Smooth muscle cell (in vitro differentiated cells): ENCODE results near the gene ST6GALNAC4. TPM values are rescaled to one million over a fixed set of nuclear protein-coding genes. Genes with fewer than 3 reads are reported as not detected.

ENCODE experiments used
- DNase-seq: peaks from one replicate; lab custom pipeline; 2025; ENCODE audit not compliant: unreplicated experiment; lab: John Stamatoyannopoulos, UW
- H2AFZ ChIP-seq: fragments of 200-600 bp; sonication (generic); 2 replicates; pipeline ENCODE4 v1.6.0; 2016; ENCODE audit warnings: antibody characterized with exemption, low read depth, mild to moderate bottlenecking
- H3F3A ChIP-seq: fragments of 200-600 bp; sonication (generic); 2 replicates; pipeline ENCODE4 v1.6.0; 2017; ENCODE audit warnings: antibody characterized with exemption, low read depth
- H3K27ac ChIP-seq: fragments of 200-600 bp; sonication (generic); 2 replicates; pipeline ENCODE4 v1.5.1; 2016; ENCODE audit warnings: low read depth, mild to moderate bottlenecking
- H3K27me3 ChIP-seq: fragments of 200-600 bp; sonication (generic); 2 replicates; pipeline ENCODE4 v1.6.1; 2016; ENCODE audit warnings: low read depth, mild to moderate bottlenecking
- H3K36me3 ChIP-seq: fragments of 200-600 bp; sonication (generic); 2 replicates; pipeline ENCODE4 v1.5.1; 2016; ENCODE audit warnings: low read depth
- H3K4me1 ChIP-seq: fragments of 200-600 bp; sonication (generic); 2 replicates; pipeline ENCODE4 v1.5.1; 2016; ENCODE audit warnings: low read depth
- H3K4me2 ChIP-seq: fragments of 200-600 bp; sonication (generic); 2 replicates; pipeline ENCODE4 v1.6.0; 2016; ENCODE audit warnings: mild to moderate bottlenecking
- H3K4me3 ChIP-seq: fragments of 200-600 bp; sonication (generic); 2 replicates; pipeline ENCODE4 v1.5.1; 2016; ENCODE audit warnings: mild to moderate bottlenecking
- H3K79me2 ChIP-seq: fragments of 200-600 bp; sonication (generic); 2 replicates; pipeline ENCODE4 v1.6.0; 2016; ENCODE audit warnings: low read depth, mild to moderate bottlenecking
- H3K9ac ChIP-seq: fragments of 200-600 bp; sonication (generic); 2 replicates; pipeline ENCODE4 v1.6.0; 2016; ENCODE audit warnings: low read depth
- H3K9me3 ChIP-seq: fragments of 200-600 bp; sonication (generic); replicated peaks from 2 replicates; pipeline ENCODE4 v1.5.1; 2016; ENCODE audit warnings: low read depth
- H4K20me1 ChIP-seq: fragments of 200-600 bp; sonication (generic); 2 replicates; pipeline ENCODE4 v1.6.0; 2016; ENCODE audit warnings: low read depth
- WGBS: methylation state at CpG from one replicate; pipeline ENCODE4 v1.1.7; 2016; ENCODE audit warnings: low lambda C conversion rate; 5-methylcytosine and 5-hydroxymethylcytosine counted together
- polyA plus RNA-seq: library from polyadenylated mRNA; unstranded; fragments of >200 nt; fragmentation: Nextera tagmentation; extraction: Ambion mirVana; gene quantifications from 2 replicates; pipeline ENCODE4 v1.2.1, GENCODE V29; 2016
- total RNA-seq: library from RNA; depleted of rRNA; stranded (reverse); fragments of >200 nt; gene quantifications from 2 replicates; pipeline ENCODE4 v1.2.3, GENCODE V29; 2014
- TF ChIP-seq, protein P1 (sequence below): fragments of 200-600 bp; sonication (generic); IDR thresholded peaks from 2 replicates; pipeline ENCODE4 v1.5.1; 2017; ENCODE audit warnings: borderline replicate concordance, mild to moderate bottlenecking, antibody characterized with exemption; ENCODE audit not compliant: insufficient read depth, poor library complexity, severe bottlenecking

The ST6GALNAC4 gene
- total and polyA plus RNA-seq, 2 experiments from 2014 or later: 12.1 to 22.5 TPM

DNA sequence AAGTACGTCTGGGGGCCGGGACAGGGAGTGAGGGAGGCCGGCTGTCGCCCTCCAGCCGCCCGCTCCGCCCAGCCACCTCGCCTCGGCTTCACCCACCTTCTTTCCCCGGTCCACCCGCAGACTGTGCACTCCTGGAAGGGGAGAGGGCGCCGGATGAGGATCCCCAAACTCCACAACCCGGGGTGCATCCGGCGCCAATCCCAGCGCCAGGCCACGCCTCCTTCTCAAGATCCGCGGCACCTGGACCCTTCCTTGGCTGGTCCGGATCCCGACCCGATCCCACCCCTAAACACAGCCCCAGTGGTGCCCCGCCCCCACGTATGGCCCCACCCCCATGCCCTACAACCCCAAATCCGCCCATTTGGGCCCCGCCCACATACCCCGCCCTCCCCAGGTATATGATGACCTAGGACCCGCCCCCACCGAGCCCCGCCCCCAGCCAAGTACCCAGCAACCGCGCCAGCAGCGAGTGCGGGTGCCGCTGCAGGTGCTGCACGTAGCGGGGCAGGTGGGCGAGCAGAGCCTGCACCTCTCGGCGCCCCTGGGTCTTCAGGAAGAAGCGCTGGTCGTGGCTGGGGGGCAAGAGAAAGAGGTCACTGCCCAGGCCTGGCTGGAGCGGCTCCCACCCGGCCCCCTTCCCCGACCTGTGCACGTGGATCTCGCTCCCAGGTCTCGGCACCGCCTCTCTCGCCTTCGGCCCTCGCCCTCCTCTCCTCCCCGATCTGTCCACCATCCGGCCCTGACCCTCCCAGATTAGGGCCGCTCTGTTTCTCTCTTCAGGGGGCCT, 10.6 kb upstream of the ST6GALNAC4 start:
- Histone ChIP-seq H3K9me3 (no peaks in the 10 kb centered on the region), H3K9ac (no peak overlapping the region), H3K27ac (no peak overlapping the region), H4K20me1 (no peaks in the 10 kb centered on the region), H3K4me3 (peak overlapping the region; percentile 45), H3K4me1 (peaks cover 18% of the 10 kb centered on the region), H3K27me3 (peaks cover 23% of the 10 kb centered on the region), H3K36me3 (no peaks in the 10 kb centered on the region), H2AFZ (no peak overlapping the region), H3K79me2 (no peaks in the 10 kb centered on the region), H3K4me2 (peak overlapping the region; percentile 91), H3F3A (peaks cover 5% of the 10 kb centered on the region)
- 1% methylated on average over 21 of the region's 56 CpGs for WGBS
- DNase-seq: no peak
- TF ChIP-seq, protein P1, sequence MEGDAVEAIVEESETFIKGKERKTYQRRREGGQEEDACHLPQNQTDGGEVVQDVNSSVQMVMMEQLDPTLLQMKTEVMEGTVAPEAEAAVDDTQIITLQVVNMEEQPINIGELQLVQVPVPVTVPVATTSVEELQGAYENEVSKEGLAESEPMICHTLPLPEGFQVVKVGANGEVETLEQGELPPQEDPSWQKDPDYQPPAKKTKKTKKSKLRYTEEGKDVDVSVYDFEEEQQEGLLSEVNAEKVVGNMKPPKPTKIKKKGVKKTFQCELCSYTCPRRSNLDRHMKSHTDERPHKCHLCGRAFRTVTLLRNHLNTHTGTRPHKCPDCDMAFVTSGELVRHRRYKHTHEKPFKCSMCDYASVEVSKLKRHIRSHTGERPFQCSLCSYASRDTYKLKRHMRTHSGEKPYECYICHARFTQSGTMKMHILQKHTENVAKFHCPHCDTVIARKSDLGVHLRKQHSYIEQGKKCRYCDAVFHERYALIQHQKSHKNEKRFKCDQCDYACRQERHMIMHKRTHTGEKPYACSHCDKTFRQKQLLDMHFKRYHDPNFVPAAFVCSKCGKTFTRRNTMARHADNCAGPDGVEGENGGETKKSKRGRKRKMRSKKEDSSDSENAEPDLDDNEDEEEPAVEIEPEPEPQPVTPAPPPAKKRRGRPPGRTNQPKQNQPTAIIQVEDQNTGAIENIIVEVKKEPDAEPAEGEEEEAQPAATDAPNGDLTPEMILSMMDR: no peak

DNA sequence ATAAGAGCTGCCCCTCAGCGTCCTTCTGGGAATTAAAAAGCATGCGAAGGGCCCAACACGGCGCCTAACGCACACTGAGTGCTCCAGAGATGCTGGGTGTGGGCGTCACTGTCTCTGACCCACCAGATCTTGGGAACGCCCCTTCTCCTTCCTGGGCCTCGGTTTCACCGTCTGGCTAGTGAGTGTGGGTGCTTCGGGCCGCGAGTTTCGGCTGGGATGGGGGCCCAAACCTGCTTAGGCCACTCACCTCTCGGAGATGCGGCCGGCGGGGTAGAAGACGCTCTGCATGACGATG, 10.0 kb upstream of the ST6GALNAC4 start:
- Histone ChIP-seq H3K79me2 (no peaks in the 10 kb centered on the region), H3K9ac (no peak overlapping the region), H3K9me3 (no peaks in the 10 kb centered on the region), H3K4me3 (peak overlapping the region; percentile 45), H3K4me2 (peak overlapping the region; percentile 91), H3K27ac (no peak overlapping the region), H3K36me3 (no peaks in the 10 kb centered on the region), H3K4me1 (peaks cover 18% of the 10 kb centered on the region), H2AFZ (no peak overlapping the region), H3K27me3 (peaks cover 23% of the 10 kb centered on the region), H3F3A (peaks cover 5% of the 10 kb centered on the region), H4K20me1 (no peaks in the 10 kb centered on the region)
- TF ChIP-seq, protein P1: no peak
- WGBS: 4% methylated on average over 19 of the region's 19 CpGs
- no peak for DNase-seq

DNA sequence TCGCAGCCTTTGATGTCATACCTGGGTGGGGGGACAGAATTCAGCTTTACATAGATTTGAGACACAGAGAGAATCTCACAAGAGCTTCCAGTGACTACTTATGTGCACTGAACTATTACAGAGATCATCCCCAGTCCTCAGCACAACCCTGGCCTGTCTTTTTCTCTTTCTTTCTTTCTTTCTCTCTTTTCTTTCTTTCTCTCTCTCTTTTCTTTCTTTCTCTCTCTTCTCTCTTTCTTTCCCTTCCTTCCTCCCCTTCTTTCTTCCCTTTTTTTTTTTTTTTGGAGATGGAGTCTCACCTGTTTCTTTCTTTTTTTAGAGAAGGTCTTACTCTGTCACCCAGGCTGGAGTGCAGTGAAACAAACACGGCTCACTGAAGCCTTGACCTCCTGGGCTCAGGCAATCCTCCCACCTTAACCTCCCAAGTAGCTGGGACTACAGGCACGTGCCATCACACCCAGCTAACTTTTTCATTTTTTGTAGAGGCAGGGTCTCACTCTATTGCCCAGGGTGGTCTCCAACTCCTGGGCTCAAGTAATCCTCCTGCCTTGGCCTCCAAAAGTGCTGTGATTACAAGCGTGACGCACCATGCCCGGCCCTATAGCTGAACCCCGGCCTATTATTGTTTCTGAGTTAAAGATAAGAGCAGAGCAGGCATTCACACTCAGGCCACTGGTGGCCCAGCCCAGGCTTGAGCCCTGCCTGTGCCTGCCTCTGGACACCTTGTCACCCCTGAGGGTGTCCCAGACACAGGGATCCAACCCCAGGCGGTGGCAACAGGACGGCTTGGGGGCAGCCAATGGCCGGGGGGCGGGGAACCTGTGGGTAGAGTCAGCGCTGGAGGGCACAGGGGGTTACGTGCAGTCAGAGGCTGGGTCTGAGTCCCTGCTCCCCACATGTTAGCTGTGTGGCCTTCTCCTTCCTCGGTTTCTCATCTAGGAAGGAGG, 9.4 kb upstream of the ST6GALNAC4 start:
- Histone ChIP-seq H3K9ac (no peak overlapping the region), H3K9me3 (no peaks in the 10 kb centered on the region), H3K4me3 (peak overlapping the region; percentile 45), H4K20me1 (no peaks in the 10 kb centered on the region), H2AFZ (no peak overlapping the region), H3K27ac (no peak overlapping the region), H3K4me2 (peak overlapping the region; percentile 91), H3F3A (peaks cover 5% of the 10 kb centered on the region), H3K4me1 (peaks cover 18% of the 10 kb centered on the region), H3K79me2 (no peaks in the 10 kb centered on the region), H3K27me3 (peaks cover 23% of the 10 kb centered on the region), H3K36me3 (no peaks in the 10 kb centered on the region)
- 54% methylated on average over 14 of the region's 14 CpGs for WGBS
- TF ChIP-seq, protein P1: no peak
- DNase-seq: no peak
